ENCODE data around the gene TM4SF4.

DNA sequence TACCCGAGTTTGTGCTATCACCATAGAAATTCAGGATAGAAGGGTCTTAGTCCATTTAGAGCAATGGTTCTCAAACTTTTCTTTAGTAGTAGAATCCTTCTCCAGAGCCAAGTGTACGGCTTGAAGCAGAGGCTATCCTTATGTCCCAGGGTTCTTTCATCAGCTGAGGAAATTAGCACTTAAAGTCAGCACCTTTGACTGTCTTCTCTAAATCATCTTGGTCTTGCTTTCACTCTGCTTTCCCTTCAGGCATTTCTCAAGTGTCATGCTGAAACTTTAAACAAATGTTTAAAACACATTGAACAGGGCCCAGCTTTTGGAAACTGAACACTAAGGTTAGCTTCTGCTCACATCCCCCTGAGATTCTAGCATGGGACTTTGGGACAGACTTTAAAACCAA is 78.2 kb downstream of the TM4SF4 start:
- TF ChIP-seq, protein P1, sequence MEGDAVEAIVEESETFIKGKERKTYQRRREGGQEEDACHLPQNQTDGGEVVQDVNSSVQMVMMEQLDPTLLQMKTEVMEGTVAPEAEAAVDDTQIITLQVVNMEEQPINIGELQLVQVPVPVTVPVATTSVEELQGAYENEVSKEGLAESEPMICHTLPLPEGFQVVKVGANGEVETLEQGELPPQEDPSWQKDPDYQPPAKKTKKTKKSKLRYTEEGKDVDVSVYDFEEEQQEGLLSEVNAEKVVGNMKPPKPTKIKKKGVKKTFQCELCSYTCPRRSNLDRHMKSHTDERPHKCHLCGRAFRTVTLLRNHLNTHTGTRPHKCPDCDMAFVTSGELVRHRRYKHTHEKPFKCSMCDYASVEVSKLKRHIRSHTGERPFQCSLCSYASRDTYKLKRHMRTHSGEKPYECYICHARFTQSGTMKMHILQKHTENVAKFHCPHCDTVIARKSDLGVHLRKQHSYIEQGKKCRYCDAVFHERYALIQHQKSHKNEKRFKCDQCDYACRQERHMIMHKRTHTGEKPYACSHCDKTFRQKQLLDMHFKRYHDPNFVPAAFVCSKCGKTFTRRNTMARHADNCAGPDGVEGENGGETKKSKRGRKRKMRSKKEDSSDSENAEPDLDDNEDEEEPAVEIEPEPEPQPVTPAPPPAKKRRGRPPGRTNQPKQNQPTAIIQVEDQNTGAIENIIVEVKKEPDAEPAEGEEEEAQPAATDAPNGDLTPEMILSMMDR (IDR thresholded peaks at IDR 0.05), result no peak
- no peak for TF ChIP-seq POLR2A (IDR thresholded peaks at IDR 0.05)

Measured in esophagus squamous epithelium (tissue), 4 donors.